Stimulated activated CD8-positive, alpha-beta memory T cell treated with anti-CD3 and anti-CD28 coated beads, Interleukin-7, amount 100 ng/mL, for 24 hours (primary cell): ENCODE results near the gene GRHL1.

ENCODE experiments used
- DNase-seq: peaks from one replicate; pipeline ENCODE4 v3.0.0-alpha.2; 2020; ENCODE audit warnings: low read depth

GRHL1 gene

DNA sequence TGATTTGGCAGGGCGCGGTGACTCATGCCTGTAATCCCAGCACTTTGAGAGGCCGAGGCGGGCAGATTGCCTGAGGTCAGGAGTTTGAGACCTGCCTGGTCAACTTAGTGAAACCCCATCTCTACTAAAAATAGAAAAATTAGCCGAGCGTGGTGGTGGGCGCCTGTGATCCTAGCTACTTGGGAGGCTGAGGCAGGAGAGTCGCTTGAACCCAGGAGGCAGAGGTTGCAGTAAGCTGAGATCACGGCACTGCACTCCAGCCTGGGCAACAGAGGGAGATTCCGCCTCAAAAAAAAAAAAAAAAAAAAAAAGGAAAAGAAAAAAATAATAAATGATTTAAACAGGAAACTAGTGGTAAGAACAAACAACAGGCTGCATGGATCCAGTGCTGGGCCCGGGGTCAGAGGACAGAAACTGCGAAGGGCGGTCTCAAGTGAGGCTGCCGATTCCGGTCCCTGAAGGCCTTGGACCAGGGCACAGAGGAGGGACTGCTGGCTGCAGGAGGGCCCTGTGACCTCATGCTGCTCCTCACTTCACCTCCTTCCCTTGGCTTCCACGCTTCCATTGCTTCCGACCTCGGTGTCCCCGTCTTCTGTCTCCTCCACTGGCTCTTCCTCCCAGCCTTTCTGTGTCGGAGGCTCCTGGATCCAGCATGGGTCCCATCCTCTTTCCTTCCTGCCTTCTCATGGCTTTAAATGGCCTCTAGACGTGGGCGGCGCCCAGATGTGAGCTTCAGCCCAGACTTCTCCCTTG lies 2.1 kb upstream of the GRHL1 start:
- DNase-seq, result no peak

GRCh38 chr2:9949992-9950520 lies 1.4 kb upstream of the GRHL1 start:
- DNase-seq, result no peak

DNA sequence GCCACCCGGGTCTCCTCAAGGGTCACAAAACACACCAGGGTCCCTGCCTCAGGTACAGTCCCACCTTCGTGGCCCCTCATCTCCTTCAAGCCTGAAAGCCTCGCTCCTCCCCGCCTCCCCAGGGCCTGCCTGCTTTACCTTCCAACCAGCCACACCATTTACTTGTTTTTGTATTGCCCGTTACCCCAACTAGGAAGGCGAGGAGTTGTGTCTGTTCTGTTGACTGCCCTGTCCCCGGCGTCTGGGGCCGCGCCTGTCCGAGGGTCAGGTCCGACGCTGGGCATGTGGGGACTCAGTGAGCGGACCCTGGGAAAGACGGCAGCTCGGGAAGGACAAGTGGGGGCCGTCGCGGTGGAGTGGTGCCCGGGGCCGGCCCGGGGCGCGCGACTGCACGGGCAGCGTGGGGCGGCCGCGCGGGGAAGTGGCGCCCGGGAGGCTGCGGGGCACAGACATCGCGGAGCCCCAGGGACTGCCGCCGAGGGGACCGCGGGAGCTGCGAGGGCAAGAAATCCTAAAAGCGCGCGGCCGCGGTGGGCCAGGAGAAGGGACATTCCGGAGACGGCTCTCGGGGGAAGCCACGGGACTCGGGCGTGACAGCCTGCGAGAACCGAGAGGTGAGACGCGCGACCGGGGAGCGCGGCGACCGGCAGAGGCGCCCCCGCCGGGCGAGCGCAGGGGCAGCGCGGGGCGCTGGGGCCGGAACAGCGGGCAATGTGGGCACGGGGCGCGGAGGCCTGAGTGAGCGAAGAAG lies 797 bp upstream of the GRHL1 start:
- DNase-seq, result no peak

GRCh38 chr2:9951272-9951521 lies 296 bp upstream of the GRHL1 start:
- DNase-seq, result no peak

DNA sequence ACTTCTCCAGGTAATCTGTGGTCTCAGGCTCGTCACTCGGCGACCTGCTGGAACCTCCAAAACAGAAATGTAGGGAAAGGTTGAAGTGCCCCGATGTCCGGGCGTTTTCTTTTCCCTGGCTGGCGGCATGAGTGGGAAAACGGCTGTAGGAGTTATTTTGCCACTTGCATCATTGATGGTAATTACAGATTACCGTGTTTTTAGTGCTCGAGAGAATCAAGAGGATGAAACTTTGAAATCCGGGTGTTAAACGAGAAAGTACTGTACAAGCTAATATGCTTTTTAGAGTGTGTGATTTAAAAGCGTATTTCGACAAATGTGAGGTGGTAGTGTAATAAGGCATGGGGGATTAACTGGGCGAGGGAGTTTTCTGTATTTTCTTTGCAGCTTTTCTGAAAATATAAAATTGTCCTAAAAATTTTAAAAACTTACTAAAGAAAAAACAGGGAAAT lies 819 bp downstream of the GRHL1 start:
- no peak for DNase-seq

DNA sequence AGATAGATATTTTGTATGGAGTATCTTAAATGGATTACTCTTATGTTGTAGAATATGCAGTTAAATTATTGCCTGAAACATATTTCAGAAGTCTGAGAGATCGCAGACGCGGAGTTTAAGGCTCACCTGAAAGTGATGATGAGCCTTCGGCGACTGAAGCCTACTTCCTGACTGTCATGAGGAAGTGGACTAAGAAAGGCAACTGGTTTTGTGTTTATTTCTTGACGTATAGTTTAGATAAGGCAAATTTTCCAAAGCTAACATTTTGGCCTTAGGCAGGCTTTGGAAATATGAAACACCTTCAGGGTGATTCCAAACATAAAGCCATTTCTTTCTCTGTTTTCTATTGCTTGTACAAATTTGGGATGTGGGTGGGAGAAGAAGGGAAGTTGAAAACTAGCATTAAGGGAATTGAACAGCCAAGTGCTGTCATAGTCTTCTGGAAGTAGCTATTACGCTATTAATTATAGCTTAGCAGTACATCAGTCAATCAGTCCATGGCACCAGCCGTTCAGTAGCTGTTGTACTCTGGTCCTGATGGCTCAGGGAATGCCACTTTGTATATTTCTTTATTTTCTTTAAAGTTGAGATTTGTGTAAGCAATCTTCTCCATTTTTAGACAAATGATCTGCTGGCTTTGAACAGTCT lies 1.5 kb downstream of the GRHL1 start:
- no peak for DNase-seq

- DNase-seq, result no peak
Measured at GRCh38 chr2:9954136-9954535, 2.6 kb downstream of the GRHL1 start.

DNA sequence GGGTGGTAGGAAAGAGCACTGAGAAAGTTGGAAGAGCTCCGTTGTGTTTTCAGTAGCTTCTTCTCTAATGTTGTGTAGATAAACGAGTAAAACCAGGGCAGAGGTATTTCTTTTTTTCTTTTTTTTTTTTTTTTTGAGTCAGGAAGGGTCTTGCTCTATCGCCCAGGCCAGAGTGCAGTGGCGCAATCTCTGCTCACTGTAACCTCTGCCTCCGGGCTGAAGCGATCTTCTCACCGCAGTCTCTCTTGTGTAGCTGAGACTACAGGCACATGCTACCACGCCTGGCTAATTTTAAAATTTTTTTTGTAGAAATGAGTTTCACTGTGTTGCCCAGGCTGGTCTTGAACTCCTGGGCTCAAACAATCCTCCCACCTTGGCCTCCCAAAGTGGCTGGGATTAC lies 6.6 kb downstream of the GRHL1 start:
- no peak for DNase-seq

- no peak for DNase-seq
Measured at GRCh38 chr2:9959262-9959661, 7.8 kb downstream of the GRHL1 start.

- DNase-seq, result no peak
Measured at GRCh38 chr2:9961013-9961412, 9.5 kb downstream of the GRHL1 start.

DNA sequence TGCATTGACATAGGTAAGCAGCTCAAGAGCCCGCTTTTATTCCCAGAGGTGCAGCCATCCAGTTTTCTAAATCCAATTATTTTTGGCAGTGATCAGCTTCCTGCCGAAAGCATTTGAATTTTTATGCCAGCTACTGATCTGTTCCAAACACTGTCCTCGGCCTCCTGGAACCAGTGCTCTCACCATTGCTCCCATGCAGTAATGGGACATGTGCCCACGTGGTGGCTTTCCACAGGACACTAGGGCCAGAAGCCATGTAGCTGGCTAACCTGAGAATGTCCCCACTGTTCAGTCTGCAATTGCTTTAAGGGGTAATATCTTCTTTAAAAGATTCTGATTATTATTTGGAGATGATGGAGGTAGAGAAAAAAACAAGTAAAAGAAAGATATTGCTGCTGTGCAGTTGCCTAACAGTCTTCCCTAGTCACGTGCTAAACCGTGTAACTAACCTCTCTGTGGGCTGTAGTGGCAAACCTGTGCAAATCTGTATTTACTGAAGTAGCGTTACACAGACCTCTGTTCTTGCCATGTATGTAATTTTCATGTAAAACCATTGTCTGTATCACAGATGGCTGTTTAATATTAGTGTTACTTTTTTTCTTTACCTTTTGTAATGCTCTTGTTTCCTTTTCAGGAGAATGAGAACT lies 13.0 kb downstream of the GRHL1 start:
- no peak for DNase-seq

GRCh38 chr2:9965119-9965822 lies 13.8 kb downstream of the GRHL1 start:
- DNase-seq, result no peak

- no peak for DNase-seq
Measured at GRCh38 chr2:9966491-9967022, 15.1 kb downstream of the GRHL1 start.

DNA sequence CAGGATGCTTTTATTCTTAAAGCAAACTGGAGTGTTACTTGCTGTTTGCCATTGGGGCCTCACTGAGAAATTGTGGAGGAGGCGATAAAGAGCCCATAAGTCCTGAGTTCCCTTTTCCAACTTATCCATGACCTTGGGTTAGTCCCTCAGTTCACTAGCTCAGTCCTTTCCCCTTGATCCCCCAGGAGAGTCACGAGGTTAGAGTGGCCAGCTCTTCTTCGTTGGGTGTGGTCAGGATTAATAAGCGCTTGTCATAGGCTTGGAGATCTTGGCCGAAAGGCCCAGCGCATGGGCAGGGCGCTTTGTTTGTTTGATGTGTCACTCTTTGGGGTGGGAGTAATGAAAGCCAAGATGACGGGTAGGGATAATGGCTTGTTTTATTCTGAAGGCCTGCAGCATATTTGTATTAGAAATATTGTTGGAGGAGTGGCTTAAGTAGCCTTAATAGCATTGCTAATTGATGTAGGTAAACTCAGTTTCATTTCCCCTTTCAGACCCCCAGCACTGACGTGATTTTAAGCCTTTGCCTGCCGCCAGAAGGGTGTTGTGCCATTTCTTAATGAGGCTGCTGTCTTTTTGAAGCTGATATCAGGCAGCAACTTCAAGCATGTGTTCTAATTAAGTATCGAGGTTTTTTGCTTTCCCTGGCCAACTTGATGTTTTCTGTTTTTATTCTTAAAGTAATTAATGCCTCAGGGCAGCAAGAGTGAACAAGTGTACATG lies 15.7 kb downstream of the GRHL1 start:
- DNase-seq, result no peak

- DNase-seq, result no peak
Measured at GRCh38 chr2:9968553-9969497, 17.3 kb downstream of the GRHL1 start.

- no peak for DNase-seq
Measured at GRCh38 chr2:9970200-9971044, 18.9 kb downstream of the GRHL1 start.

DNA sequence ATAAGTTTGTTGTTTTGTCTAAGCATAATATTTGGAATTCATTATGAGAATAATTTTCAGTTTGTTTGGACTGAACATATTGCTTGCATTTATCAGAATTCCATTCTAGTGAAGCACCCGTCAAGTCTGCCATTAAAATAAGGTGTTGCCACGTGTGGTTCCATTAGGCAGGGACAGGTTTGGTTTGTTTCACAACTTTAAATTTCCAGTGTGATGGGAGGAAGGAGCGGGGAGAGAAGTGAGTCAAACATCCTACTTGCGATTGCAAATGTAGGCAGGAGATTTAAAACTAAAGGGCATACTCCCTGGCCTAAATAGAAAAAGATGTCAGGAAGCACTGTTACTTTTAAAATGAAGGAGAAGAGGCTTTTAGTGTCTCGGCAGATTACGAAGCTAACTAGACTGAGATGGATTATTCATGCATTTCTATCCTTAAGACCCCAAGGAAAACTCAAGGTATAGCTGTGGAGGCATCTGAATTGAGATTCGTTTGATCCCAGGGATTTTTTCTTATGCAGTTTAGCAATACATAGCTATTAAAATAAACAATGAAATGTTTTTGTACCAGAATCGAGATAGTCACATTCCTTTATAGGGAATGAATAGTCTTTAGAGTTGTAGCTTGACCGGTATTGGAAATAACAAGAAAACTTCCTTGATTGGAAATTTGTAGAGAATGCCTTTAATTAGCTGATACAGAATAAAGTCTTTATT lies 19.8 kb downstream of the GRHL1 start:
- no peak for DNase-seq

- DNase-seq, result no peak
Measured at GRCh38 chr2:9971890-9972289, 20.4 kb downstream of the GRHL1 start.
